GM21529 (cell line): ENCODE results near the gene CDHR2.
A peak's percentile ranks its signal among the peaks of the same experiment; 100 is the strongest.
"Not testable (repeated sequence)": the region's sequence is repeated elsewhere in the genome, so short reads cannot be mapped to it uniquely, and the experiment has no call there.

Experiments used
- ATAC-seq: cut with Tn5 transposase; IDR thresholded peaks from one replicate; pipeline ENCODE4 v1.9.1; 2021; ENCODE audit not compliant: unreplicated experiment

The CDHR2 gene

GRCh38 chr5:176596069-176596644 lies 47.0 kb downstream of the CDHR2 start:
- no peak for ATAC-seq

GRCh38 chr5:176596689-176597416 lies 47.7 kb downstream of the CDHR2 start:
- ATAC-seq, result peak; percentile 72

- ATAC-seq, result no peak
Observed at GRCh38 chr5:176597417-176598389, 48.6 kb downstream of the CDHR2 start.

GRCh38 chr5:176599749-176600430 lies 50.7 kb downstream of the CDHR2 start:
- not testable (repeated sequence) for ATAC-seq

GRCh38 chr5:176601901-176602482 lies 52.9 kb downstream of the CDHR2 start:
- no peak for ATAC-seq

- ATAC-seq, result no peak
Observed at GRCh38 chr5:176603091-176603490, 53.9 kb downstream of the CDHR2 start.

GRCh38 chr5:176606032-176606431 lies 56.9 kb downstream of the CDHR2 start:
- no peak for ATAC-seq

- ATAC-seq, result no peak
Observed at GRCh38 chr5:176606875-176607274, 57.7 kb downstream of the CDHR2 start.

- ATAC-seq, result no peak
Observed at GRCh38 chr5:176608142-176608705, 59.1 kb downstream of the CDHR2 start.

GRCh38 chr5:176608937-176609723 lies 60.0 kb downstream of the CDHR2 start:
- peak; percentile 12 for ATAC-seq

GRCh38 chr5:176609724-176610434 lies 60.7 kb downstream of the CDHR2 start, which contains the start of gene GPRIN1:
TSS of gene GPRIN1 (minus strand) at chr5:176610156. CDS start at chr5:176599834, 10,322 bp downstream.
- ATAC-seq, result peak; percentile 81

GRCh38 chr5:176610435-176610773 lies 61.3 kb downstream of the CDHR2 start:
- peak; percentile 22 for ATAC-seq

GRCh38 chr5:176611435-176611834 lies 62.3 kb downstream of the CDHR2 start:
- no peak for ATAC-seq

GRCh38 chr5:176612008-176612407 lies 62.9 kb downstream of the CDHR2 start:
- no peak for ATAC-seq

GRCh38 chr5:176612855-176613254 lies 63.7 kb downstream of the CDHR2 start:
- no peak for ATAC-seq

- no peak for ATAC-seq
Observed at GRCh38 chr5:176614805-176615478, 65.8 kb downstream of the CDHR2 start.

GRCh38 chr5:176616511-176616910 lies 67.4 kb downstream of the CDHR2 start:
- ATAC-seq, result no peak

- no peak for ATAC-seq
Observed at GRCh38 chr5:176618783-176619182, 69.6 kb downstream of the CDHR2 start.
